AG09319 (cell line): ENCODE measurements around the gene UAP1.

Experiments used
- DNase-seq: peaks from one replicate; pipeline ENCODE4 v3.0.0-alpha.2; 2010; ENCODE audit warnings: low read depth; ENCODE audit errors: extremely low read depth
- CTCF ChIP-seq: IDR thresholded peaks from 2 replicates; pipeline ENCODE4 v1.5.1; 2011; ENCODE audit warnings: low read depth, mild to moderate bottlenecking, inconsistent platforms, low read length, moderate library complexity

Gene UAP1

GRCh38 chr1:162629077-162629627, 67.6 kb downstream of the UAP1 start:
- DNase-seq = no peak
- no peak for TF ChIP-seq CTCF

DNA sequence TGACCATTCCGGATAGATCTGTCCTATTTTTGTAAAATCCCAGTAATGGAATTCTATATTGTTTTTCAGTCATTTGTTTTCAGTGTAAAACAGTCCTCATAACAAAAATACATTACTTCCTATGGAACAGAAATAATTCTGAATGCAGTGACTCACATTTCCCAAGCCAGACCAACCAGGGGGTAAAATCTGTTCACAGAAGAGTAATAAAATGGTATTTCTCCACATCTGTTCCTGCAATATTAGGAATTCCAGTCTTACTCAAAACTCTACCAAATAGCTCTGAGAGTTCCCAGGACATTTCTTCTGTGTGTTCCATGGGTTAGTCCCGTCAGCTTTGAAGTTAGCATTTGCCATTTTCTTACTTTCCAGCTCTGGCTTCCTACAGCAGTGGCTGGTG, 68.1 kb downstream of the UAP1 start:
- TF ChIP-seq CTCF = no peak
- no peak for DNase-seq

DNA sequence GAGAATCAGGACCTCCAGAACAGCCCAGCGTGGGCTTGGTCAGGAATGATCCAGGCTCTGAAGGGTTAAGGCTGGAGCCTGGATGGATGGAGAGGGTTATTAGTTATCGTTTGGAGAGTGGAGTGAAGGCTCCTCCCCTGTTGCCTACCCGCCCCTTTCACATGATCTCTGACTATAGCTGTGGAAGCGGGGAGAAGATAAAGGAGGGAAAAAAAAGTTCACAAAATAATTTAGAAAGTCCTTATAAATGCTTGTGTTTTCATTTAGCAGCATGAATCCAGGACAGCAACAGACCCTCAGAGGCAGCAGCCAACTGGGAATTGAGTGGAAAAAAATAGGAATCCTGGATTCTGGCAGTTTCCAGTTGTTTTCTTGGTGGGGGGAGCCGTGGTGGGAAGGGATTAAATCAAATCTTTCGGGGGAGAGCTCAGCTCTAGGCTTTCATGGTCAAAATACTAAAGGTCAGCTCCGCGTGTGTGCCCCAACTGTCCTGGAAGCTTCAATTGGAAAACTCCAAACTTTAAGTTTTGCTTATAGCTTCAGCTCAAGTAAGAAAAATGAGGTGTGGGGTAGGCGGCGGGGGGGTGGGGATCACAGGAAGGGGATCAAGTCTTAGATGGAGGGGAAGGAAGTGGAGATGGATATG, 70.1 kb downstream of the UAP1 start:
- no peak for DNase-seq
- no peak for TF ChIP-seq CTCF

GRCh38 chr1:162632217-162632666, 70.7 kb downstream of the UAP1 start, which contains the start of gene DDR2:
Gene DDR2, plus strand, starts transcription at chr1:162632464. Its CDS starts 86,600 bp downstream, at chr1:162719064.
- no peak for TF ChIP-seq CTCF
- DNase-seq = peak; percentile 95

DNA sequence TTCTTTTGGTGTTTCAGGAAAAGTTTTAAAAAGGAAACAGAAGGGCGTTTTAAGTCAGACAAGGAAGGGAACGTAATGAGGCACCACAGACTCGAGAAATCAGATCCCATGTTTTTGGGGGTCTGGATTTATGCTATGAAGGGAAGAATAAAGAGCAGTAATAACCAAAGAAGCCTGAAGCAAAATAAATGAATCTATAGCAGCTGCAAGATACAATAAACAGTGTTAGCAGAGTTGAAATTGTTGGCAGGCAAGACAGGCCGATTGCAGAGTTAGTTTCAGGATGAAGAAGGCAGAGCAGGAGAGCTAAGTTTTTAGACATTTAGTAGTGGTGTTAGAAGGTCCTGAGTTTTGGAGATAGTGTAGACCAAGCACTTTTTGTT, 71.2 kb downstream of the UAP1 start:
- no peak for DNase-seq
- no peak for TF ChIP-seq CTCF

- peak; percentile 34 for TF ChIP-seq CTCF
- DNase-seq = no peak
These were observed 71.7 kb downstream of the UAP1 start for GRCh38 chr1:162633081-162633762.

GRCh38 chr1:162635418-162635817, 73.9 kb downstream of the UAP1 start:
- TF ChIP-seq CTCF = no peak
- DNase-seq = no peak
